ENCODE measurements around the gene SMCO2.

DNA sequence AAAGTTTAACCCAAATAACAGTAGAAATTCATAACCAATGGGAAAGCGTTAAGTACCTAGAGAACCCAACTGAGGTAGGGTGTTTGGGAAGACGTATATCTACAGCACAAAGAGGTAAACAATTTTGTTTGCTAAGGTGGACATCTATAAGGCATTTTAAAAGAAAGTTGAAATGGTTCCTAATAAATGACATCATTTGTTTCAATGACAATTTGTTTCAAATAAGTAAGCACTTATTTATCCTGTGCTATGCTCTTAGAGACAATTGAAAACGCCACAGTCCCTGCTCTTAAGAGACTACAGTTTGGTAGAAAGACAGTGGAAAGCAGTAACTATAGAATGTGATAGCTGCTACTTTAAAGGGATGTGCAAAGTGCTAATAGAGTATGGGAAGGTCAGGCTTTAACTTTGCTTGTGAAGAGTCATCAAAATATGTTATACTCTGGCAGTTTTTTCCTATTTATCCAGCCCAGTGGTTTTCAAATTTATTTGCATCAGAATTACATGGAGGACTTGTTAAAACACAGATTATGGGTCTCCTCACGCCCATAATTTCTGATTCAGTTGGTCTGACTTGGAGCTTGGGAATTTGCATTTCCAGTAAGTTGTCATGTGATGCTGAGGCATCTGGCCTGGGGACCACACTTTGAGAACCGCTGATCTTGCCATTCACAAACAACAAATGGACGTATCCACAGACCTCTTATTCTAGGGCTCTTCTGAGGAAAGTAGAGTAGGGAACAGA is 19.6 kb upstream of the SMCO2 start:
- TF ChIP-seq, protein P1, sequence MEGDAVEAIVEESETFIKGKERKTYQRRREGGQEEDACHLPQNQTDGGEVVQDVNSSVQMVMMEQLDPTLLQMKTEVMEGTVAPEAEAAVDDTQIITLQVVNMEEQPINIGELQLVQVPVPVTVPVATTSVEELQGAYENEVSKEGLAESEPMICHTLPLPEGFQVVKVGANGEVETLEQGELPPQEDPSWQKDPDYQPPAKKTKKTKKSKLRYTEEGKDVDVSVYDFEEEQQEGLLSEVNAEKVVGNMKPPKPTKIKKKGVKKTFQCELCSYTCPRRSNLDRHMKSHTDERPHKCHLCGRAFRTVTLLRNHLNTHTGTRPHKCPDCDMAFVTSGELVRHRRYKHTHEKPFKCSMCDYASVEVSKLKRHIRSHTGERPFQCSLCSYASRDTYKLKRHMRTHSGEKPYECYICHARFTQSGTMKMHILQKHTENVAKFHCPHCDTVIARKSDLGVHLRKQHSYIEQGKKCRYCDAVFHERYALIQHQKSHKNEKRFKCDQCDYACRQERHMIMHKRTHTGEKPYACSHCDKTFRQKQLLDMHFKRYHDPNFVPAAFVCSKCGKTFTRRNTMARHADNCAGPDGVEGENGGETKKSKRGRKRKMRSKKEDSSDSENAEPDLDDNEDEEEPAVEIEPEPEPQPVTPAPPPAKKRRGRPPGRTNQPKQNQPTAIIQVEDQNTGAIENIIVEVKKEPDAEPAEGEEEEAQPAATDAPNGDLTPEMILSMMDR (conservative IDR thresholded peaks at IDR 0.05; ENCODE audit: low read depth, low read length), result no peak
- TF ChIP-seq EZH2phosphoT487 (IDR thresholded peaks at IDR 0.05; ENCODE audit: borderline replicate concordance, low read length) (no peak), EZH2 (IDR thresholded peaks at IDR 0.05; ENCODE audit: low read length, unreplicated experiment) (no peak)
